Right kidney (tissue), 1 donor: Measurements from ENCODE around the gene CHL1.

Experiments
- DNase-seq: peaks from one replicate; pipeline ENCODE4 v3.0.0-alpha.2; 2016

CHL1 gene

GRCh38 chr3:217099-217813 is 20.7 kb downstream of the CHL1 start:
- no peak for DNase-seq

- no peak for DNase-seq
Observed at GRCh38 chr3:217948-218347, 21.4 kb downstream of the CHL1 start.

GRCh38 chr3:228442-229182 is 32.0 kb downstream of the CHL1 start:
- no peak for DNase-seq

- DNase-seq: no peak
Observed at GRCh38 chr3:229183-229661, 32.7 kb downstream of the CHL1 start.

GRCh38 chr3:236881-237280 is 40.3 kb downstream of the CHL1 start:
- no peak for DNase-seq

- no peak for DNase-seq
Observed at GRCh38 chr3:242602-243355, 46.2 kb downstream of the CHL1 start.

- no peak for DNase-seq
Observed at GRCh38 chr3:243356-243725, 46.8 kb downstream of the CHL1 start.

GRCh38 chr3:244041-244440 is 47.5 kb downstream of the CHL1 start:
- DNase-seq: no peak

GRCh38 chr3:247916-248315 is 51.4 kb downstream of the CHL1 start:
- DNase-seq: no peak

GRCh38 chr3:248864-249520 is 52.4 kb downstream of the CHL1 start:
- no peak for DNase-seq

GRCh38 chr3:249587-250262 is 53.2 kb downstream of the CHL1 start:
- no peak for DNase-seq

- DNase-seq: no peak
Observed at GRCh38 chr3:256501-256900, 59.9 kb downstream of the CHL1 start.

- no peak for DNase-seq
Observed at GRCh38 chr3:257826-258225, 61.3 kb downstream of the CHL1 start.

- no peak for DNase-seq
Observed at GRCh38 chr3:260898-261297, 64.3 kb downstream of the CHL1 start.

- no peak for DNase-seq
Observed at GRCh38 chr3:263393-263792, 66.8 kb downstream of the CHL1 start.

- no peak for DNase-seq
Observed at GRCh38 chr3:264394-265156, 68.0 kb downstream of the CHL1 start.

- no peak for DNase-seq
Observed at GRCh38 chr3:267101-267500, 70.5 kb downstream of the CHL1 start.

GRCh38 chr3:270688-271087 is 74.1 kb downstream of the CHL1 start:
- no peak for DNase-seq

- DNase-seq: no peak
Observed at GRCh38 chr3:274927-275326, 78.4 kb downstream of the CHL1 start.

GRCh38 chr3:277873-278272 is 81.3 kb downstream of the CHL1 start:
- no peak for DNase-seq

GRCh38 chr3:278300-279064 is 81.9 kb downstream of the CHL1 start:
- no peak for DNase-seq
